HepG2 (cell line): ENCODE data around the gene ANKS4B. TPM values are rescaled to one million over a fixed set of nuclear protein-coding genes. Genes with fewer than 3 reads are reported as not detected.

ENCODE experiments used
- ELF1 ChIP-seq: sonication (generic); formaldehyde crosslinking; IDR thresholded peaks from 2 replicates; pipeline ENCODE4 v1.4.0; 2020; ENCODE audit warnings: missing genetic modification reagents
- FOXM1 ChIP-seq: sonication (generic); formaldehyde crosslinking; IDR thresholded peaks from 2 replicates; pipeline ENCODE4 v1.5.0; 2020; ENCODE audit warnings: missing genetic modification reagents
- IRX3 ChIP-seq: sonication (generic); formaldehyde crosslinking; IDR thresholded peaks from 2 replicates; pipeline ENCODE4 v1.8.1; 2023; ENCODE audit warnings: mild to moderate bottlenecking, low read depth, missing genetic modification reagents, borderline replicate concordance
- NFATC3 ChIP-seq: sonication (generic); formaldehyde crosslinking; IDR thresholded peaks from 2 replicates; pipeline ENCODE4 v1.5.1; 2020; ENCODE audit warnings: mild to moderate bottlenecking, missing genetic modification reagents
- SCMH1 ChIP-seq: sonication (generic); formaldehyde crosslinking; IDR thresholded peaks from 2 replicates; pipeline ENCODE4 v1.9.0; 2021; ENCODE audit warnings: missing genetic modification reagents, mild to moderate bottlenecking, borderline replicate concordance
- ZFP36 ChIP-seq: fragments of 150-350 bp; IDR thresholded peaks from 2 replicates; pipeline ENCODE4 v1.6.1; 2018; ENCODE audit warnings: borderline replicate concordance, low read length, low read depth; ENCODE audit not compliant: partially characterized antibody
- ZNF569 ChIP-seq: sonication (generic); formaldehyde crosslinking; IDR thresholded peaks from 2 replicates; pipeline ENCODE4 v1.5.0; 2020; ENCODE audit warnings: mild to moderate bottlenecking, missing genetic modification reagents, moderate library complexity, borderline replicate concordance
- polyA plus RNA-seq, 8 experiments: library from polyadenylated mRNA; depleted of rRNA in 3 of 8; stranded (reverse) in 7 of 8; unstranded in 1 of 8; fragments of >200 nt; fragmentation: Illumina TruSeq in 4 of 8; extraction: Trizol in 4 of 8; gene quantifications; 2 replicates each; pipeline versions ENCODE4 v1.2.1 to v1.2.3, GENCODE V29; 2011 to 2016; ENCODE audit warnings: low read depth in 4 of 8, missing spikeins in 1 of 8, mixed read lengths in 1 of 8; ENCODE audit not compliant: insufficient read depth in 1 of 8
- total RNA-seq, 5 experiments: library from RNA; depleted of rRNA; stranded (reverse); fragments of >200 nt; fragmentation: Illumina TruSeq; extraction: Trizol; gene quantifications; 2 replicates each; pipeline ENCODE4 v1.2.3, GENCODE V29; 2016; ENCODE audit warnings: low read depth in 1 of 5
- TF ChIP-seq, protein P1 (sequence below): sonication (generic); formaldehyde crosslinking; IDR thresholded peaks from 2 replicates; pipeline ENCODE4 v1.5.0; 2020; ENCODE audit warnings: mild to moderate bottlenecking, missing genetic modification reagents, borderline replicate concordance
- TF ChIP-seq, protein P2 (sequence below), 2 experiments: sonication (generic) in 1 of 2; formaldehyde crosslinking in 1 of 2; IDR thresholded peaks; 2 replicates each; pipeline versions ENCODE4 v1.4.0 to v1.6.1; 2018 to 2020; ENCODE audit warnings: missing genetic modification reagents in 2 of 2, borderline replicate concordance in 1 of 2, low read depth in 1 of 2, mild to moderate bottlenecking in 1 of 2, missing biosample characterization in 1 of 2
- TF ChIP-seq, protein P3 (sequence below): sonication (generic); formaldehyde crosslinking; IDR thresholded peaks from 2 replicates; pipeline ENCODE4 v1.5.1; 2020; ENCODE audit warnings: missing genetic modification reagents, mild to moderate bottlenecking, borderline replicate concordance
- TF ChIP-seq, protein P4 (sequence below): sonication (generic); formaldehyde crosslinking; conservative IDR thresholded peaks from 2 replicates; pipeline ENCODE4 v1.8.1; 2023; ENCODE audit warnings: missing genetic modification reagents
- TF ChIP-seq, protein P5 (sequence below): sonication (generic); formaldehyde crosslinking; IDR thresholded peaks from 2 replicates; pipeline ENCODE4 v1.8.0; 2022; ENCODE audit warnings: missing genetic modification reagents, mild to moderate bottlenecking, moderate library complexity, borderline replicate concordance
- TF ChIP-seq, protein P6 (sequence below): sonication (generic); formaldehyde crosslinking; IDR thresholded peaks from 2 replicates; pipeline ENCODE4 v1.5.1; 2020; ENCODE audit warnings: missing genetic modification reagents, mild to moderate bottlenecking, borderline replicate concordance
- TF ChIP-seq, protein P7 (sequence below): sonication (generic); formaldehyde crosslinking; IDR thresholded peaks from 2 replicates; pipeline ENCODE4 v1.5.1; 2020; ENCODE audit warnings: missing genetic modification reagents, mild to moderate bottlenecking, borderline replicate concordance

ANKS4B gene
- total and polyA plus RNA-seq, 2 of the 13 experiments (the other 11 are each of a cell fraction or from before 2014, with no cell fraction given): 6.5 to 30.0 TPM

DNA sequence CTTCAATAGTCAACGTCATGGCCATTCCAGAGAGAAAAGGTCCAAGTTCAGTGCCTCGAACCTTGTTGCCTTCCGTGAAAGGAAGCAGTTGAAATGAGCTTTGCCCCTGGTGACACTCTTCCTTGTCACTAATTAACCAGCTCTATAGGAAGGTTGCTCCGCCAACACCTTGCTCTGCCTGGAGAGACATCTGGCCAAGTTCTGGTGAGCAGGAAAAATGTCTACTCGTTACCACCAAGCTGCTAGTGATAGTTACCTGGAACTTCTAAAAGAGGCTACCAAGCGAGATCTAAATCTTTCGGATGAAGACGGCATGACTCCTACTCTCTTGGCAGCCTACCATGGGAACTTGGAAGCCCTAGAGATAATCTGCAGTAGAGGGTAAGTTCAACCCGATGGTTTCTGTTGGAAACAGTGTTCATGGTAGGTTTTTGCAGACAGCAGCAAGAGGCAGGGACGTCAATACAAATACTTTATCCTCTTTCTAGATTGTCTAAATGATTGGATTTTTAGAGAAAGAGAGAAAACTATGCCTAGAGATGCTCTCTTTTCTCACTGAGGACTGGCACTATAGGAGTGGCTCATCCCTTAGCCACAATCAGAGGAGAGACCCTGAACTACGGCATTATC, at the start of gene ANKS4B (continued):
- TF ChIP-seq, protein P1, sequence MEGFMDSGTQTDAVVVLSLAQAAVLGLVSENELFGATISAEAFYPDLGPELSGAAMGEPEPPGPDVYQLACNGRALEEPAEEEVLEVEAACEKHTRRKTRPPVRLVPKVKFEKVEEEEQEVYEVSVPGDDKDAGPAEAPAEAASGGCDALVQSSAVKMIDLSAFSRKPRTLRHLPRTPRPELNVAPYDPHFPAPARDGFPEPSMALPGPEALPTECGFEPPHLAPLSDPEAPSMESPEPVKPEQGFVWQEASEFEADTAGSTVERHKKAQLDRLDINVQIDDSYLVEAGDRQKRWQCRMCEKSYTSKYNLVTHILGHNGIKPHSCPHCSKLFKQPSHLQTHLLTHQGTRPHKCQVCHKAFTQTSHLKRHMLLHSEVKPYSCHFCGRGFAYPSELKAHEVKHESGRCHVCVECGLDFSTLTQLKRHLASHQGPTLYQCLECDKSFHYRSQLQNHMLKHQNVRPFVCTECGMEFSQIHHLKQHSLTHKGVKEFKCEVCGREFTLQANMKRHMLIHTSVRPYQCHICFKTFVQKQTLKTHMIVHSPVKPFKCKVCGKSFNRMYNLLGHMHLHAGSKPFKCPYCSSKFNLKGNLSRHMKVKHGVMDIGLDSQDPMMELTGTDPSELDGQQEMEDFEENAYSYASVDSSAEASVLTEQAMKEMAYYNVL (CRISPR knock-in tag): peak; percentile 90; the same call in 1 of the 2 replicates
- TF ChIP-seq ZFP36 (no peak), ELF1 (CRISPR knock-in tag) (peak; percentile 83), NFATC3 (CRISPR knock-in tag) (no peak), SCMH1 (CRISPR knock-in tag) (no peak), FOXM1 (CRISPR knock-in tag) (no peak), ZNF569 (CRISPR knock-in tag) (no peak), IRX3 (peak; percentile 53; the same call in 1 of the 2 replicates)
- TF ChIP-seq, protein P2, sequence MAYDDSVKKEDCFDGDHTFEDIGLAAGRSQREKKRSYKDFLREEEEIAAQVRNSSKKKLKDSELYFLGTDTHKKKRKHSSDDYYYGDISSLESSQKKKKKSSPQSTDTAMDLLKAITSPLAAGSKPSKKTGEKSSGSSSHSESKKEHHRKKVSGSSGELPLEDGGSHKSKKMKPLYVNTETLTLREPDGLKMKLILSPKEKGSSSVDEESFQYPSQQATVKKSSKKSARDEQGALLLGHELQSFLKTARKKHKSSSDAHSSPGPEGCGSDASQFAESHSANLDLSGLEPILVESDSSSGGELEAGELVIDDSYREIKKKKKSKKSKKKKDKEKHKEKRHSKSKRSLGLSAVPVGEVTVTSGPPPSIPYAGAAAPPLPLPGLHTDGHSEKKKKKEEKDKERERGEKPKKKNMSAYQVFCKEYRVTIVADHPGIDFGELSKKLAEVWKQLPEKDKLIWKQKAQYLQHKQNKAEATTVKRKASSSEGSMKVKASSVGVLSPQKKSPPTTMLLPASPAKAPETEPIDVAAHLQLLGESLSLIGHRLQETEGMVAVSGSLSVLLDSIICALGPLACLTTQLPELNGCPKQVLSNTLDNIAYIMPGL (CRISPR knock-in tag; IDR thresholded peaks at IDR 0.05; ENCODE audit: borderline replicate concordance in 1 of 2, low read depth in 1 of 2): peak; percentile 66 to 79
- TF ChIP-seq, protein P3, sequence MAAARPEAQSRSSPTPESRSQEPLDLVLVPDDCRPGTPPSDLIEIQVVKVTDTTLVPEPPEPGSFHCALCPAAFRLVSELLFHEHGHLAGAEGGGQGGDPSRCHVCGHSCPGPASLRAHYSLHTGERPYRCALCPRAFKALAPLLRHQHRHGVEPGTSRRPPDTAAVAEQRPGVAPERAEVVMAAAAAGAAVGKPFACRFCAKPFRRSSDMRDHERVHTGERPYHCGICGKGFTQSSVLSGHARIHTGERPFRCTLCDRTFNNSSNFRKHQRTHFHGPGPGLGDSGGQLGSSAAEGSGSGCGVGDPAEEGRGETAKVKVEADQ (CRISPR knock-in tag): peak; percentile 30; the same call in 1 of the 2 replicates
- TF ChIP-seq, protein P4, sequence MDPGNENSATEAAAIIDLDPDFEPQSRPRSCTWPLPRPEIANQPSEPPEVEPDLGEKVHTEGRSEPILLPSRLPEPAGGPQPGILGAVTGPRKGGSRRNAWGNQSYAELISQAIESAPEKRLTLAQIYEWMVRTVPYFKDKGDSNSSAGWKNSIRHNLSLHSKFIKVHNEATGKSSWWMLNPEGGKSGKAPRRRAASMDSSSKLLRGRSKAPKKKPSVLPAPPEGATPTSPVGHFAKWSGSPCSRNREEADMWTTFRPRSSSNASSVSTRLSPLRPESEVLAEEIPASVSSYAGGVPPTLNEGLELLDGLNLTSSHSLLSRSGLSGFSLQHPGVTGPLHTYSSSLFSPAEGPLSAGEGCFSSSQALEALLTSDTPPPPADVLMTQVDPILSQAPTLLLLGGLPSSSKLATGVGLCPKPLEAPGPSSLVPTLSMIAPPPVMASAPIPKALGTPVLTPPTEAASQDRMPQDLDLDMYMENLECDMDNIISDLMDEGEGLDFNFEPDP (CRISPR knock-in tag): no peak
- TF ChIP-seq, protein P5, sequence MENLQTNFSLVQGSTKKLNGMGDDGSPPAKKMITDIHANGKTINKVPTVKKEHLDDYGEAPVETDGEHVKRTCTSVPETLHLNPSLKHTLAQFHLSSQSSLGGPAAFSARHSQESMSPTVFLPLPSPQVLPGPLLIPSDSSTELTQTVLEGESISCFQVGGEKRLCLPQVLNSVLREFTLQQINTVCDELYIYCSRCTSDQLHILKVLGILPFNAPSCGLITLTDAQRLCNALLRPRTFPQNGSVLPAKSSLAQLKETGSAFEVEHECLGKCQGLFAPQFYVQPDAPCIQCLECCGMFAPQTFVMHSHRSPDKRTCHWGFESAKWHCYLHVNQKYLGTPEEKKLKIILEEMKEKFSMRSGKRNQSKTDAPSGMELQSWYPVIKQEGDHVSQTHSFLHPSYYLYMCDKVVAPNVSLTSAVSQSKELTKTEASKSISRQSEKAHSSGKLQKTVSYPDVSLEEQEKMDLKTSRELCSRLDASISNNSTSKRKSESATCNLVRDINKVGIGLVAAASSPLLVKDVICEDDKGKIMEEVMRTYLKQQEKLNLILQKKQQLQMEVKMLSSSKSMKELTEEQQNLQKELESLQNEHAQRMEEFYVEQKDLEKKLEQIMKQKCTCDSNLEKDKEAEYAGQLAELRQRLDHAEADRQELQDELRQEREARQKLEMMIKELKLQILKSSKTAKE (CRISPR knock-in tag): peak; percentile 97
- TF ChIP-seq, protein P6, sequence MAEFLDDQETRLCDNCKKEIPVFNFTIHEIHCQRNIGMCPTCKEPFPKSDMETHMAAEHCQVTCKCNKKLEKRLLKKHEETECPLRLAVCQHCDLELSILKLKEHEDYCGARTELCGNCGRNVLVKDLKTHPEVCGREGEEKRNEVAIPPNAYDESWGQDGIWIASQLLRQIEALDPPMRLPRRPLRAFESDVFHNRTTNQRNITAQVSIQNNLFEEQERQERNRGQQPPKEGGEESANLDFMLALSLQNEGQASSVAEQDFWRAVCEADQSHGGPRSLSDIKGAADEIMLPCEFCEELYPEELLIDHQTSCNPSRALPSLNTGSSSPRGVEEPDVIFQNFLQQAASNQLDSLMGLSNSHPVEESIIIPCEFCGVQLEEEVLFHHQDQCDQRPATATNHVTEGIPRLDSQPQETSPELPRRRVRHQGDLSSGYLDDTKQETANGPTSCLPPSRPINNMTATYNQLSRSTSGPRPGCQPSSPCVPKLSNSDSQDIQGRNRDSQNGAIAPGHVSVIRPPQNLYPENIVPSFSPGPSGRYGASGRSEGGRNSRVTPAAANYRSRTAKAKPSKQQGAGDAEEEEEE: peak; percentile 86; the same call in 1 of the 2 replicates
- TF ChIP-seq, protein P7, sequence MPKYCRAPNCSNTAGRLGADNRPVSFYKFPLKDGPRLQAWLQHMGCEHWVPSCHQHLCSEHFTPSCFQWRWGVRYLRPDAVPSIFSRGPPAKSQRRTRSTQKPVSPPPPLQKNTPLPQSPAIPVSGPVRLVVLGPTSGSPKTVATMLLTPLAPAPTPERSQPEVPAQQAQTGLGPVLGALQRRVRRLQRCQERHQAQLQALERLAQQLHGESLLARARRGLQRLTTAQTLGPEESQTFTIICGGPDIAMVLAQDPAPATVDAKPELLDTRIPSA: no peak
